Measurements from ENCODE around the gene CREB3L2.
"Not testable (repeated sequence)": the region's sequence is repeated elsewhere in the genome, so short reads cannot be mapped to it uniquely, and the experiment has no call there.

Gene CREB3L2

GRCh38 chr7:138001529-138002095, at the start of gene CREB3L2:
TSS of gene CREB3L2 (minus strand) at chr7:138002086. CDS start at chr7:138001705, 381 bp downstream.
- DNase-seq = peak; percentile 57

- DNase-seq = no peak
Measured at GRCh38 chr7:138049505-138050116, 47.7 kb upstream of the CREB3L2 start.

- DNase-seq = no peak
Measured at GRCh38 chr7:138047907-138048306, 46.0 kb upstream of the CREB3L2 start.

GRCh38 chr7:138044897-138045296, 43.0 kb upstream of the CREB3L2 start:
- no peak for DNase-seq

GRCh38 chr7:138040063-138040462, 38.2 kb upstream of the CREB3L2 start:
- not testable (repeated sequence) for DNase-seq

GRCh38 chr7:138036135-138036534, 34.2 kb upstream of the CREB3L2 start:
- no peak for DNase-seq

GRCh38 chr7:138033241-138033640, 31.4 kb upstream of the CREB3L2 start:
- DNase-seq = no peak

- DNase-seq = no peak
Measured at GRCh38 chr7:138032770-138033169, 30.9 kb upstream of the CREB3L2 start.

- DNase-seq = no peak
Measured at GRCh38 chr7:138032186-138032585, 30.3 kb upstream of the CREB3L2 start.

GRCh38 chr7:138030679-138031351, 28.9 kb upstream of the CREB3L2 start:
- no peak for DNase-seq

GRCh38 chr7:138029941-138030340, 28.1 kb upstream of the CREB3L2 start:
- no peak for DNase-seq

- no peak for DNase-seq
Measured at GRCh38 chr7:138029126-138029525, 27.2 kb upstream of the CREB3L2 start.

- DNase-seq = no peak
Measured at GRCh38 chr7:138027100-138027499, 25.2 kb upstream of the CREB3L2 start.

- DNase-seq = no peak
Measured at GRCh38 chr7:138025215-138026186, 23.6 kb upstream of the CREB3L2 start.

GRCh38 chr7:138024765-138025164, 22.9 kb upstream of the CREB3L2 start:
- no peak for DNase-seq

- no peak for DNase-seq
Measured at GRCh38 chr7:138024343-138024691, 22.4 kb upstream of the CREB3L2 start.

GRCh38 chr7:138023618-138024342, 21.9 kb upstream of the CREB3L2 start:
- DNase-seq = no peak

- DNase-seq = no peak
Measured at GRCh38 chr7:138021889-138022288, 20.0 kb upstream of the CREB3L2 start.

GRCh38 chr7:138017992-138018391, 16.1 kb upstream of the CREB3L2 start:
- DNase-seq = no peak

GRCh38 chr7:138015096-138015495, 13.2 kb upstream of the CREB3L2 start:
- DNase-seq = no peak

- DNase-seq = no peak
Measured at GRCh38 chr7:138014686-138015085, 12.8 kb upstream of the CREB3L2 start.

- not testable (repeated sequence) for DNase-seq
Measured at GRCh38 chr7:138014201-138014600, 12.3 kb upstream of the CREB3L2 start.

GRCh38 chr7:138009350-138009653, 7.4 kb upstream of the CREB3L2 start:
- DNase-seq = no peak

Data from DMS153 (cell line).